ACHN (cell line): ENCODE measurements around the gene SORT1.
A peak's percentile ranks its signal among the peaks of the same experiment; 100 is the strongest.
"Not testable (repeated sequence)": the region's sequence is repeated elsewhere in the genome, so short reads cannot be mapped to it uniquely, and the experiment has no call there.

Experiments
- DNase-seq: peaks from one replicate; pipeline ENCODE4 v3.0.0-alpha.2; 2015
- in situ Hi-C: cut with HindIII; loops from 2 replicates; pipeline ENCODE4 v1.10.0; 2017; ENCODE audit warnings: low sequenced_read_pairs, low pct_ligation_motif_present, low pct_unique_long_range_greater_than_20kb

The SORT1 gene

GRCh38 chr1:109397581-109398342 lies at the start of gene SORT1:
TSS of gene SORT1 (minus strand) at chr1:109397918. CDS start at chr1:109397892, 26 bp downstream.
- in situ Hi-C loops, result no loop called here
- peak; percentile 80 for DNase-seq

GRCh38 chr1:109445949-109446695 lies 48.4 kb upstream of the SORT1 start:
- not testable (repeated sequence) for DNase-seq

GRCh38 chr1:109444346-109444745 lies 46.6 kb upstream of the SORT1 start:
- no peak for DNase-seq
- in situ Hi-C loops, result no loop called here

More at GRCh38 chr1:109445949-109446695, 48.4 kb upstream of the SORT1 start:
- in situ Hi-C loops, result not testable (repeated sequence)

GRCh38 chr1:109443476-109443875 lies 45.8 kb upstream of the SORT1 start:
- DNase-seq, result no peak
- in situ Hi-C loops, result no loop called here

GRCh38 chr1:109441069-109441468 lies 43.4 kb upstream of the SORT1 start:
- in situ Hi-C loops, result no loop called here
- DNase-seq, result no peak

- peak; percentile 55 for DNase-seq
- in situ Hi-C loops, result no loop called here
Measured at GRCh38 chr1:109438798-109439297, 41.1 kb upstream of the SORT1 start.

- in situ Hi-C loops, result no loop called here
- DNase-seq, result no peak
Measured at GRCh38 chr1:109434484-109434883, 36.8 kb upstream of the SORT1 start.

GRCh38 chr1:109433322-109433721 lies 35.6 kb upstream of the SORT1 start:
- in situ Hi-C loops, result no loop called here
- no peak for DNase-seq

GRCh38 chr1:109432336-109432735 lies 34.6 kb upstream of the SORT1 start:
- in situ Hi-C loops, result no loop called here

DNA sequence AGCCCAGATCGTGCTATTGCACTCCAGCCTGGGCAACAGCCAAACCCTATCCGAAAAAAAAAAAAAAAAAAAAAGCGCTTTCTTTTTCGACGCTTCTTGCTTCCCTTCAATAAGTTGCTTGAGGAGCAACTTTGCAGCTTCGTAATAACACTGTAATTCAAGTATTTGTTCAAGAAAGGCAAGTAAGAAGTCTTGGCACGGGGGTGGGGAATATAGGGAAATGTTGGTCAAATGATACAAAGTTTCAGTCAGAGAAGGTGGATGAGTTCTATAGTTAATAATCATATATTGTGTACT lies 29.4 kb upstream of the SORT1 start:
- in situ Hi-C loops, result no loop called here
- DNase-seq, result peak; percentile 15

More at GRCh38 chr1:109432336-109432735, 34.6 kb upstream of the SORT1 start:
- DNase-seq, result no peak

DNA sequence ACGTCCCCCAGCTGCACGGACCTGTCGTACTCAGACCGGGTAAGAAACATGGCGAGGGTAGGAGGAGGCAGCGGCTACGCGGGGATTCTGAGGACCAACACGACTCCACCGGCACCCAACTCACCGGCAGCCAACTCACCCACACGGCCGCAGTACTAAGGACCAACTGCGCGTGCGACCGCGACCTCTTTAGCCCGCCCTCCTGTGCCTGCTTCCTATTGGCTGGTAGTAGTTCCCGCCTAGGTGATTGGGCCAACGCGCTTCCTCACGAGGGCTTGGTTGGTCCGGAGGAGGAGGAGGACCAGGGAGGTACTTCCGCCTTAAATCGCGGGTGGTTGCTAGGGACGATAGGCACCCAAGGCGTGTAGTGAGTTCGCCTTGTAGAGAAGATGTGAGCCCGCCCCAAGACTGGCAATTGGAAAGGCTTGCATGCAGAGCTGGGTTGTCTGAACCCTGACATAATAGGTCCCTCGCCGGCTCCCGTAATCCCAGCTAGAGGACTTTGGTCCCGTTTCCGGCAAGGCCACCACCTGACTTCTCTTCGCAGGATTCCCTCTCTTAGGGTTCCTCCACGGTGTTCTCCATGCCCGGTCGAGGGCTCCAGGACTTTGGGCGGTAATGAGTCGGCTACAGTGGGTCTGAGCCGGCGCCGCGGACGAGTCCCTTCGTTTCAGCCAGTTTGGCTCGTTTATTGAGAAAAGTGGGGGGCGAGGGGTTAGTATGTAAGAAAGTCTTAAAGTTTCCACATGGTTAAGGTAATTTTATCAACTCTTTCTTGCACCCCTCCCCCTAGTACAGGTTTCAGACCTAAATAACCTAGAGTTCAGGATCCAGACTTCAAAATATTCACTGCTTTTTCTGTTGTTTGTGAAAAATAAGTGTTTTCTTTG lies 28.8 kb upstream of the SORT1 start, which contains the start of gene PSMA5:
Gene PSMA5, minus strand, starts transcription at position 168 of the 890 bp plus-strand sequence. Its CDS starts 118 bp downstream, at position 50.
- in situ Hi-C loops, result no loop called here
- DNase-seq, result peak; percentile 99

DNA sequence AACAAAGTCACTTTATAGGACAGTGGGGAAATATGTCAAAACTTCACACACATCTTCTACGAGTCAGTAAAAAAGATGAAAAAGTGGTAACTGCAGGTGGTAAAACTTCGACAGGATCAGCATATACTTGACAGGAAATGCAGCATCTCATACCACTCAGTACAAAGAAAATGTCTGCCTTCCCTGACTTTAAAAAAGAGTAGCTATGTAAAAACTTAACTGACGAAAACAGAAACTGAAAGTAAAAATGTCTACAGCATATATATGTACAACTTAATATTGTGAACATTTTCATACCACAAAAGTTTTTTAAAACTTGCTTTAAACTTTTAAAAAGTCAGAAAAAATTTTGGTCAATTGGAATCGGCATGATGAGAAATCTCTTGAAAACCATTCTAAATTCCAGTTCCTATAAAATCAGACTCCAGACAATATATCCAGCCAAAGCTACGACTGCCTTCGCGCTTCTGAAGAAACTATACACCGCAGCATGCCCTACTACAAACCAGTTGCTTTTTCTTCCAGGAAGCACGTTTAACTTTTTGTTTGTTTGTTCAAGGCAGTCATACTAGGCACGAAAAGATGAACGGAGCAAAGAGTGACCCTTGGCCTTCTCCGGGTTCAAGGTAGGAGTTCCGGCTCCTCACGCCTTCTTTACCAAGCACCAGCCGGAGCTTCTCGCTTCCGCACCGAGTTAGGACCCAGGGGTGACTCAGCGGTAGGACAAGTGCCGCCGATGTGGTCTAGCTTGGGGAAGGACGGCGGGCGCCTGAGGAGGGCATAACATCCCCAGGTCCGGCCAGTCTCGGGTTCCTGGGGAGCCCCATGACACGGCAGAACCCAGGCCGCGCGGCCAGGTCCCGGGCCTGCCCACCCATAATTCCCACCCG lies 27.9 kb upstream of the SORT1 start:
- peak; percentile 63 for DNase-seq
- in situ Hi-C loops, result no loop called here

DNA sequence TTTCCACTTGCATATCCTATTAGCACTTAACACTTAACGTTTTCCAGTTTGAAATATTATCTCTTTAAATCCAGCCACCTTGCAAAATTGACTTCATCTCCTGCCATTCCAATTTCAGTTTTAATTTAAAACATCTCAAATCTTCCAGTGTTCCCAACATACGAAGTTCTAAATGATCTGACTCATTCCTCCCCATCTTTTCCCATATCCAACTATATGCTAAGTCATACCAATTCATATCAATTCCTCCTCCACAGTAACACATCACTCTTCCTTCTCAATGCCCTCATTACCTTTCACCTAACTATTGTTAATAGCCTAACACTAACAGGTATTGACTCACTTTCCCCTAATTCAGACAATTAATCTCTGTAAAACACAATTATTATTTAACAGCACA lies 25.8 kb upstream of the SORT1 start:
- no peak for DNase-seq
- in situ Hi-C loops, result no loop called here

GRCh38 chr1:109412551-109412950 lies 14.8 kb upstream of the SORT1 start:
- DNase-seq, result no peak
- in situ Hi-C loops, result no loop called here

DNA sequence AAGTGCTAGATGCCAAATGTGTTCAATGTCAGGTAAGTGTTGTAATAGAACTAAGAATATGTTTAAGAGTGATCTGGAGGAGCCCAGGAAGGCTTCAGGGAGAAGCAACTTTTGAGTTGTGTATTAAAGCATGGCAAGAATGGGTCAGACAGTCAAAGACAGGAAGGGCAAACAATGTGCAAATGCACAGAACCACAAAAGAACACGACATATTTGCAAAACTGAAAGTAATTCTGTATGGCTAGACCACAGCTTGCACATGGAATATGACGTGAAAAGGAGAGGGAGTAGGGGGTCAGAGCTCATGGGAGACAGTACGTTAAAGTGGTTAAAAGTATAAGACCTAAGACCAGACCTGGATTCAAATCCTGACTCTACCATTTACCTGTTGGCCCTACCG lies 7.1 kb upstream of the SORT1 start:
- DNase-seq, result no peak
- in situ Hi-C loops, result no loop called here

DNA sequence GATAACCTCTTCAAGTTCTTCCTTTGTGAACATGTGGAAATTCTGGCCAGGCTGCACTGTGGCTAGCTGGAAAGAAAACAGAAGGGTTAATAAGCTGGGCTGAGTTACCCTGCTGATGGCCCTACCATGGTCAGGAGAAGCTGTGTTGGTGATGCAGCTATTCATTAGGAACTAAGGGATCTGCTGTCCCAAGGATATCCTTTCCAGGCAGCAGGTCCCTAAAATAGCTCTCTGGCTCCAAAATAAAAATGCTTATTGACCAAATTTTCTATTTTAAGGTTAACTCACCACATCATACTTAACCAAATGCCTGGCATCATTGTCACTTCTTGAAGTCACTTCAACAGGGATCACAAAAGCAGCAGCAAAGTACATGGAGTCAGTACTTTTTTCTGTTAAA lies 4.3 kb upstream of the SORT1 start:
- in situ Hi-C loops, result no loop called here

GRCh38 chr1:109400035-109400655 lies 2.4 kb upstream of the SORT1 start:
- in situ Hi-C loops, result no loop called here
- DNase-seq, result no peak

More for the DNA sequence above, 4.3 kb upstream of the SORT1 start:
- DNase-seq, result no peak
